Endothelial cell of umbilical vein (primary cell): ENCODE results near the gene P2RY2.

Source experiments
- EZH2 ChIP-seq: IDR thresholded peaks from 2 replicates; pipeline ENCODE4 v1.6.1; 2012; ENCODE audit warnings: borderline replicate concordance, low read depth, mild to moderate bottlenecking, moderate library complexity, low read length, inconsistent platforms; ENCODE audit not compliant: severe bottlenecking
- POLR2A ChIP-seq: IDR thresholded peaks from 2 replicates; pipeline ENCODE4 v1.6.1; 2012; ENCODE audit warnings: low read depth, mild to moderate bottlenecking, control low read depth, low read length
- TF ChIP-seq, protein P1 (sequence below), 2 donors: IDR thresholded peaks; 1 replicate in 1 of 2; 2 replicates in 1 of 2; pipeline ENCODE4 v1.5.1; 2011; ENCODE audit warnings: low read length in 2 of 2, mild to moderate bottlenecking in 2 of 2, moderate library complexity in 2 of 2, control low read depth in 1 of 2, inconsistent platforms in 1 of 2, low read depth in 1 of 2; ENCODE audit not compliant: insufficient read depth in 1 of 2; ENCODE audit errors: extremely low read depth in 1 of 2
- TF ChIP-seq, protein P2 (sequence below): IDR thresholded peaks from 2 replicates; pipeline ENCODE4 v1.6.1; 2011; ENCODE audit not compliant: insufficient read depth, insufficient read length

DNA sequence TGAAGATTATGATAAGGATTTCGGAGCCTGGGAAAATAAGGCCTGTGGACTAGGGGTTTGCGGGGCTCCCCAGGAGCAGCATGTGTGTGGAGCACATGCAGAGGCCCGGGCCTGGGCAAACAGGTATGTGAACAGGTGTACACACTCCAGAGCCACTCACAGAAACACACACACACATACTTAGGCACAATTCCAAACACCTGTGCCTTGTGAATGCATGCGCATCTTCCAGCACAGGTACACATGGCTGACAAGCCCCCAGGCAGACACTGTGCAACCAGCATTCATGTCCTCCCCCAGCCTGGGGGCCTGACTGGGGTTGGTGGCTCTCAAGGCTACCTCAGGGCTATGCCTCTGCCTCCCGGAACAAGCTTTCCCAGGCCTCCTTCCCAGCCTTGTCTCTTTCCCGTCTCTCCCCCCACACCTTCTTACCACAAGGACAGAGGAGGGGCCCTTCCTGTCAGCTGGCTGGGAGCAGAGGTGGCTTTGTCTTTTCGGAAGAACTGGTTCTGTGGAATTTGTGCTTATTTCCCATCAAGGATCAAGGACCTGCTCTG lies 51.5 kb downstream of the P2RY2 start:
- TF ChIP-seq, protein P1, sequence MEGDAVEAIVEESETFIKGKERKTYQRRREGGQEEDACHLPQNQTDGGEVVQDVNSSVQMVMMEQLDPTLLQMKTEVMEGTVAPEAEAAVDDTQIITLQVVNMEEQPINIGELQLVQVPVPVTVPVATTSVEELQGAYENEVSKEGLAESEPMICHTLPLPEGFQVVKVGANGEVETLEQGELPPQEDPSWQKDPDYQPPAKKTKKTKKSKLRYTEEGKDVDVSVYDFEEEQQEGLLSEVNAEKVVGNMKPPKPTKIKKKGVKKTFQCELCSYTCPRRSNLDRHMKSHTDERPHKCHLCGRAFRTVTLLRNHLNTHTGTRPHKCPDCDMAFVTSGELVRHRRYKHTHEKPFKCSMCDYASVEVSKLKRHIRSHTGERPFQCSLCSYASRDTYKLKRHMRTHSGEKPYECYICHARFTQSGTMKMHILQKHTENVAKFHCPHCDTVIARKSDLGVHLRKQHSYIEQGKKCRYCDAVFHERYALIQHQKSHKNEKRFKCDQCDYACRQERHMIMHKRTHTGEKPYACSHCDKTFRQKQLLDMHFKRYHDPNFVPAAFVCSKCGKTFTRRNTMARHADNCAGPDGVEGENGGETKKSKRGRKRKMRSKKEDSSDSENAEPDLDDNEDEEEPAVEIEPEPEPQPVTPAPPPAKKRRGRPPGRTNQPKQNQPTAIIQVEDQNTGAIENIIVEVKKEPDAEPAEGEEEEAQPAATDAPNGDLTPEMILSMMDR (IDR thresholded peaks at IDR 0.05; ENCODE audit: extremely low read depth in 1 of 2, insufficient read depth in 1 of 2, low read depth in 1 of 2, low read length in 2 of 2): no peak
- TF ChIP-seq EZH2 (no peak), POLR2A (no peak)
- TF ChIP-seq, protein P2, sequence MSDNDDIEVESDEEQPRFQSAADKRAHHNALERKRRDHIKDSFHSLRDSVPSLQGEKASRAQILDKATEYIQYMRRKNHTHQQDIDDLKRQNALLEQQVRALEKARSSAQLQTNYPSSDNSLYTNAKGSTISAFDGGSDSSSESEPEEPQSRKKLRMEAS: no peak
